Stomach (tissue), 4 donors: ENCODE results near the gene NIPAL3.

ENCODE experiments used
- CTCF ChIP-seq, 7 experiments: fragments of 450-650 bp in 4 of 7; fragments of 200-600 bp in 3 of 7; sonication (generic) in 3 of 7; IDR thresholded peaks; one replicate each; pipeline ENCODE4 v1.5.1; 2016 to 2019; ENCODE audit warnings: antibody characterized with exemption in 7 of 7, control low read depth in 2 of 7, mild to moderate bottlenecking in 1 of 7
- EP300 ChIP-seq: sonication (generic); formaldehyde crosslinking; IDR thresholded peaks from one replicate; pipeline ENCODE4 v1.6.1; 2017; ENCODE audit warnings: antibody characterized with exemption
- POLR2A ChIP-seq, 4 donors: fragments of 450-650 bp; IDR thresholded peaks; one replicate each; pipeline ENCODE4 v1.6.1; 2016; ENCODE audit warnings: antibody characterized with exemption in 4 of 4, control low read depth in 2 of 4, mild to moderate bottlenecking in 1 of 4, moderate library complexity in 1 of 4
- POLR2AphosphoS5 ChIP-seq, 3 donors: sonication (generic); formaldehyde crosslinking; IDR thresholded peaks; one replicate each; pipeline ENCODE4 v1.6.1; 2016; ENCODE audit warnings: antibody characterized with exemption in 3 of 3

- TF ChIP-seq POLR2AphosphoS5 (IDR thresholded peaks at IDR 0.05) (no peak), CTCF (IDR thresholded peaks at IDR 0.05) (no peak), EP300 (no peak), POLR2A (IDR thresholded peaks at IDR 0.05) (no peak)
Measured at GRCh38 chr1:24424990-24425389, 9.4 kb downstream of the NIPAL3 start.
